ENCODE results near the gene ST6GAL2. TPM values are rescaled to one million over a fixed set of nuclear protein-coding genes. Genes with fewer than 3 reads are reported as not detected.

ST6GAL2 gene
- total and polyA plus RNA-seq, 9 of the 15 experiments (the other 6 are each of a cell fraction or from before 2014, with no cell fraction given): not detected

- TF ChIP-seq, protein P1, sequence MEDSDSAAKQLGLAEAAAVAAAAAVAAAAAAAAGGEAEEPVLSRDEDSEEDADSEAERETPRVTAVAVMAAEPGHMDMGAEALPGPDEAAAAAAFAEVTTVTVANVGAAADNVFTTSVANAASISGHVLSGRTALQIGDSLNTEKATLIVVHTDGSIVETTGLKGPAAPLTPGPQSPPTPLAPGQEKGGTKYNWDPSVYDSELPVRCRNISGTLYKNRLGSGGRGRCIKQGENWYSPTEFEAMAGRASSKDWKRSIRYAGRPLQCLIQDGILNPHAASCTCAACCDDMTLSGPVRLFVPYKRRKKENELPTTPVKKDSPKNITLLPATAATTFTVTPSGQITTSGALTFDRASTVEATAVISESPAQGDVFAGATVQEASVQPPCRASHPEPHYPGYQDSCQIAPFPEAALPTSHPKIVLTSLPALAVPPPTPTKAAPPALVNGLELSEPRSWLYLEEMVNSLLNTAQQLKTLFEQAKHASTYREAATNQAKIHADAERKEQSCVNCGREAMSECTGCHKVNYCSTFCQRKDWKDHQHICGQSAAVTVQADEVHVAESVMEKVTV (CRISPR knock-in tag; IDR thresholded peaks at IDR 0.05): no peak
- TF ChIP-seq RBM17 (IDR thresholded peaks at IDR 0.05; ENCODE audit: borderline replicate concordance, low read depth, low read length) (no peak), ZNF609 (CRISPR knock-in tag; IDR thresholded peaks at IDR 0.05; ENCODE audit: borderline replicate concordance) (no peak), U2AF2 (optimal IDR thresholded peaks at IDR 0.05; ENCODE audit: low read depth, low read length) (no peak)
These were observed 93.3 kb downstream of the ST6GAL2 start (continued) for GRCh38 chr2:106792671-106793070.
